Vagina (tissue), 2 donors: ENCODE results near the gene PRDM2. TPM values are rescaled to one million over a fixed set of nuclear protein-coding genes. Genes with fewer than 3 reads are reported as not detected.

Experiments used
- DNase-seq, 2 donors: peaks; one replicate each; pipeline ENCODE4 v3.0.0-alpha.2; 2017; ENCODE audit errors: extremely low spot score in 2 of 2
- H3K27ac ChIP-seq: fragments of 200-600 bp; sonication (generic); one replicate; pipeline ENCODE4 v1.5.1; 2019
- H3K27me3 ChIP-seq: fragments of 200-600 bp; sonication (generic); one replicate; pipeline ENCODE4 v1.5.1; 2019
- H3K36me3 ChIP-seq, 2 donors: fragments of 200-600 bp; sonication (generic); one replicate each; pipeline ENCODE4 v1.5.1; 2017 to 2019
- H3K4me1 ChIP-seq: fragments of 200-600 bp; sonication (generic); one replicate; pipeline ENCODE4 v1.5.1; 2019
- H3K4me3 ChIP-seq, 2 donors: fragments of 200-600 bp; sonication (generic); 1 replicate in 1 of 2; 2 replicates in 1 of 2; pipeline ENCODE4 v1.5.1; 2016 to 2019
- H3K9me3 ChIP-seq: fragments of 200-600 bp; sonication (generic); one replicate; pipeline ENCODE4 v1.5.1; 2019
- CTCF ChIP-seq, 3 experiments: fragments of 450-650 bp in 2 of 3; fragments of 200-600 bp in 1 of 3; sonication (generic) in 1 of 3; IDR thresholded peaks; one replicate each; pipeline ENCODE4 v1.5.1; 2017 to 2019; ENCODE audit warnings: antibody characterized with exemption in 3 of 3, mild to moderate bottlenecking in 2 of 3, moderate library complexity in 2 of 3
- POLR2A ChIP-seq, 2 donors: fragments of 450-650 bp; IDR thresholded peaks; one replicate each; pipeline ENCODE4 v1.6.1; 2017; ENCODE audit warnings: antibody characterized with exemption in 2 of 2, mild to moderate bottlenecking in 2 of 2, moderate library complexity in 2 of 2
- POLR2AphosphoS5 ChIP-seq, 2 donors: sonication (generic); formaldehyde crosslinking; IDR thresholded peaks; one replicate each; pipeline ENCODE4 v1.9.0; 2017; ENCODE audit warnings: antibody characterized with exemption in 2 of 2, mild to moderate bottlenecking in 2 of 2, low read depth in 1 of 2; ENCODE audit not compliant: insufficient read depth in 1 of 2
- intact Hi-C: fragments of 100-400 bp; cut with DNase I; formaldehyde crosslinking; loops from one replicate; pipeline ENCODE4 v1.15.1; 2023
- total RNA-seq: library from RNA; depleted of rRNA; stranded (reverse); fragments of >200 nt; gene quantifications from one replicate; pipeline ENCODE4 v1.2.3, GENCODE V29; 2016

PRDM2 gene
- total RNA-seq, 1 donor from 2014 or later: 56.2 TPM

DNA sequence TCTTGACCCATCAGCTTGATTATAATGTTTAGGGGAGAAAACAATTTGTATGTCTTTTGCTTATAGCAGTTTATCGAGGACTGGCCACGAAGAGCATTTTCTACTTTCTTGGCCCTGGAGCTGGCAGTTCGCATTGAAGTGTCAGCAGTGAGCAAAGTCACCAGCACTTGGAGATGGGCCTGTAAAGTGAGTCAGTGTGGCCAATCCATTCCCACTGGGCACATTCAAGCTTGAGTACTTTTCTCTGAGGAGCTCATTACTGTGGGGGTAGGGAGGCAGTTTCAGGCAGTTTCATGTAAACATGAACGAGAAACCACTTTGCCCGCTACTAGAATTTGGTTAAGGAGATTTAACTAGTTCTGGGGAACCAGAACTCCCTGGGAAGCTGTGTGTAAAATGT, 164.8 kb downstream of the PRDM2 start:
- H3K27ac ChIP-seq: no peak overlapping the region
- intact Hi-C loops: no loop called here
- no peak for TF ChIP-seq POLR2A (IDR thresholded peaks at IDR 0.05)
- no peak for TF ChIP-seq POLR2AphosphoS5 (IDR thresholded peaks at IDR 0.05; ENCODE audit: insufficient read depth in 1 of 2, low read depth in 1 of 2)
- no peak for TF ChIP-seq CTCF (IDR thresholded peaks at IDR 0.05)
- H3K9me3 ChIP-seq: no peaks in the 10 kb centered on the region
- DNase-seq: no peak
- no peak overlapping the region for H3K4me3 ChIP-seq
- no peaks in the 10 kb centered on the region for H3K4me1 ChIP-seq
- H3K36me3 ChIP-seq: no peaks in the 10 kb centered on the region
- H3K27me3 ChIP-seq: no peaks in the 10 kb centered on the region

- no peak for DNase-seq
- no peaks in the 10 kb centered on the region for H3K4me1 ChIP-seq
- H3K4me3 ChIP-seq: no peak overlapping the region
- intact Hi-C loops: no loop called here
- no peak for TF ChIP-seq CTCF (IDR thresholded peaks at IDR 0.05)
- no peak for TF ChIP-seq POLR2A (IDR thresholded peaks at IDR 0.05)
- TF ChIP-seq POLR2AphosphoS5 (IDR thresholded peaks at IDR 0.05; ENCODE audit: insufficient read depth in 1 of 2, low read depth in 1 of 2): no peak
- H3K36me3 ChIP-seq: no peaks in the 10 kb centered on the region
- no peaks in the 10 kb centered on the region for H3K9me3 ChIP-seq
- H3K27me3 ChIP-seq: no peaks in the 10 kb centered on the region
- H3K27ac ChIP-seq: no peak overlapping the region
Measured at GRCh38 chr1:13865851-13866250, 165.9 kb downstream of the PRDM2 start.

- intact Hi-C loops: no loop called here
Measured at GRCh38 chr1:13867603-13868002, 167.6 kb downstream of the PRDM2 start.

GRCh38 chr1:13869172-13869797, 169.3 kb downstream of the PRDM2 start:
- Histone ChIP-seq H3K4me3 (no peak overlapping the region), H3K4me1 (no peaks in the 10 kb centered on the region), H3K9me3 (no peaks in the 10 kb centered on the region), H3K36me3 (no peaks in the 10 kb centered on the region), H3K27me3 (no peaks in the 10 kb centered on the region), H3K27ac (no peak overlapping the region)
- intact Hi-C loops: no loop called here
- no peak for TF ChIP-seq CTCF (IDR thresholded peaks at IDR 0.05)
- no peak for TF ChIP-seq POLR2AphosphoS5 (IDR thresholded peaks at IDR 0.05; ENCODE audit: insufficient read depth in 1 of 2, low read depth in 1 of 2)
- TF ChIP-seq POLR2A (IDR thresholded peaks at IDR 0.05): no peak
- no peak for DNase-seq

More at GRCh38 chr1:13867603-13868002, 167.6 kb downstream of the PRDM2 start:
- Histone ChIP-seq H3K4me3 (no peak overlapping the region), H3K36me3 (no peaks in the 10 kb centered on the region), H3K4me1 (no peaks in the 10 kb centered on the region), H3K27me3 (no peaks in the 10 kb centered on the region), H3K27ac (no peak overlapping the region), H3K9me3 (no peaks in the 10 kb centered on the region)
- no peak for DNase-seq
- TF ChIP-seq POLR2AphosphoS5 (IDR thresholded peaks at IDR 0.05; ENCODE audit: insufficient read depth in 1 of 2, low read depth in 1 of 2): no peak
- TF ChIP-seq POLR2A (IDR thresholded peaks at IDR 0.05): no peak
- no peak for TF ChIP-seq CTCF (IDR thresholded peaks at IDR 0.05)

DNA sequence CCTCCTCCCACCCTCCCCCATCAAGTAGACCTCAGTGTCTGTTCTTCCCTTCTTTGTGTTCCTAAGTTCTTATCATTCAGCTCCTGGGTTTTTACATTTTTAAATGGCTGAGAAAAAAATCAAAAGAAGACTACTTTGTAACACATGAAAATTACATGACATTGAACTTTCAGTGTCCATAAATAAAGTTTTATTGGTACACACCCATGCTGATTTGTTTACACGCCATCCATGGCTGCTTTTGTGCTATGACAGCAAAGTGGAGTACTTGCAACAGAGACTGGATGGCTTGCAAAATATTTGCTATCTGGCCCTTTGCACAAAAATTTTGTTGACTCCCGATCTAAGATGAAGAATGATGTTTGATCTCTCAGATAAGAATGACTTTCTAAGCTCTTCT, 171.4 kb downstream of the PRDM2 start:
- intact Hi-C loops: no loop called here
- H3K36me3 ChIP-seq: no peaks in the 10 kb centered on the region
- no peak for TF ChIP-seq POLR2AphosphoS5 (IDR thresholded peaks at IDR 0.05; ENCODE audit: insufficient read depth in 1 of 2, low read depth in 1 of 2)
- no peak for TF ChIP-seq POLR2A (IDR thresholded peaks at IDR 0.05)
- no peak for TF ChIP-seq CTCF (IDR thresholded peaks at IDR 0.05)
- H3K4me1 ChIP-seq: no peaks in the 10 kb centered on the region
- no peak overlapping the region for H3K27ac ChIP-seq
- H3K4me3 ChIP-seq: no peak overlapping the region
- no peaks in the 10 kb centered on the region for H3K27me3 ChIP-seq
- H3K9me3 ChIP-seq: no peaks in the 10 kb centered on the region
- DNase-seq: no peak
